ENCODE measurements around the gene OR7E24.

GRCh38 chr19:9251236-9251635 is 506 bp downstream of the OR7E24 start:
- no peak for TF ChIP-seq POLR2A (IDR thresholded peaks at IDR 0.05; ENCODE audit: low read depth)
- no peak for TF ChIP-seq CTCF (IDR thresholded peaks at IDR 0.05)
- TF ChIP-seq POLR2AphosphoS5 (IDR thresholded peaks at IDR 0.05) = no peak
- no peak for TF ChIP-seq EP300 (IDR thresholded peaks at IDR 0.05)

All from esophagus muscularis mucosa (tissue), 4 donors.